Mammary epithelial cell (primary cell): Measurements from ENCODE around the gene CES1.

ENCODE experiments used
- CTCF ChIP-seq, 2 donors: IDR thresholded peaks in 1 of 2; conservative IDR thresholded peaks in 1 of 2; 2 replicates each; pipeline ENCODE4 v1.5.1; 2011 to 2012; ENCODE audit warnings: inconsistent platforms in 2 of 2, low read length in 2 of 2, mild to moderate bottlenecking in 2 of 2, control low read depth in 1 of 2, low read depth in 1 of 2; ENCODE audit not compliant: insufficient read depth in 1 of 2; ENCODE audit errors: extremely low read depth in 1 of 2
- EZH2 ChIP-seq: IDR thresholded peaks from 2 replicates; pipeline ENCODE4 v1.6.1; 2012; ENCODE audit warnings: low read length, inconsistent platforms, borderline replicate concordance

- TF ChIP-seq CTCF (conservative IDR thresholded peaks at IDR 0.05 in 1 of 2, IDR thresholded peaks at IDR 0.05 in 1 of 2; ENCODE audit: extremely low read depth in 1 of 2, insufficient read depth in 1 of 2, low read depth in 1 of 2, low read length in 2 of 2) (no peak), EZH2 (no peak)
Measured at GRCh38 chr16:55754056-55754455, 78.8 kb downstream of the CES1 start.
